Heart right ventricle (tissue), 16 donors: ENCODE data around the gene NHS. TPM values are rescaled to one million over a fixed set of nuclear protein-coding genes. Genes with fewer than 3 reads are reported as not detected.

ENCODE experiments used
- ATAC-seq, 8 donors: fragments of 200-7000 bp; cut with Tn5 transposase; one replicate each; pipeline ENCODE4 v1.9.1; 2020; ENCODE audit warnings: mild to moderate bottlenecking in 8 of 8, moderate library complexity in 8 of 8, moderate number of reproducible peaks in 1 of 8
- DNase-seq, 2 donors: peaks; one replicate each; pipeline ENCODE4 v3.0.0-alpha.2; 2020
- H3K27ac ChIP-seq, 10 donors: fragments of 200-600 bp; sonication (generic) in 2 of 10; one replicate each; pipeline versions ENCODE4 v1.5.0 to v1.8.0; 2020 to 2022; ENCODE audit warnings: mild to moderate bottlenecking in 3 of 10
- H3K27me3 ChIP-seq, 7 donors: fragments of 200-600 bp; one replicate each; pipeline ENCODE4 v1.8.0; 2021 to 2022; ENCODE audit warnings: mild to moderate bottlenecking in 2 of 7
- H3K36me3 ChIP-seq, 9 donors: fragments of 200-600 bp; sonication (generic) in 1 of 9; one replicate each; pipeline versions ENCODE4 v1.5.0 to v1.8.0; 2020 to 2022; ENCODE audit warnings: mild to moderate bottlenecking in 2 of 9
- H3K4me1 ChIP-seq, 9 donors: fragments of 200-600 bp; sonication (generic) in 1 of 9; one replicate each; pipeline versions ENCODE4 v1.5.0 to v1.8.0; 2020 to 2022; ENCODE audit warnings: mild to moderate bottlenecking in 4 of 9
- H3K4me3 ChIP-seq, 10 donors: fragments of 200-600 bp; sonication (generic) in 2 of 10; one replicate each; pipeline versions ENCODE4 v1.5.0 to v1.8.0; 2020 to 2022; ENCODE audit warnings: mild to moderate bottlenecking in 7 of 10, moderate library complexity in 2 of 10
- H3K9me3 ChIP-seq, 11 donors: fragments of 200-600 bp in 10 of 11; sonication (generic) in 2 of 11; one replicate each; pipeline versions ENCODE4 v1.5.0 to v1.8.0; 2013 to 2022; ENCODE audit warnings: mild to moderate bottlenecking in 2 of 11, control low read depth in 1 of 11, moderate library complexity in 1 of 11
- CTCF ChIP-seq, 9 donors: fragments of 200-600 bp; sonication (generic) in 2 of 9; IDR thresholded peaks; one replicate each; pipeline versions ENCODE4 v1.5.0 to v1.8.0; 2021 to 2022; ENCODE audit warnings: antibody characterized with exemption in 9 of 9, mild to moderate bottlenecking in 5 of 9, moderate library complexity in 1 of 9
- WGBS, 2 donors: extraction: QIAGEN DNeasy Blood & Tissue Kit; methylation state at CpG; one replicate each; pipeline ENCODE4 v1.1.7; 2013; ENCODE audit warnings: inconsistent platforms in 1 of 2; 5-methylcytosine and 5-hydroxymethylcytosine counted together
- intact Hi-C, 10 donors: fragments of 100-400 bp; cut with DNase I; formaldehyde crosslinking; loops; one replicate each; pipeline versions ENCODE4 v1.11.1 to v1.14.2; 2022
- polyA plus RNA-seq, 2 donors: library from polyadenylated mRNA; stranded (reverse); fragments of 200-250 nt; gene quantifications; one replicate each; pipeline ENCODE4 v1.2.3, GENCODE V29; 2013
- total RNA-seq, 10 donors: library from RNA; stranded (reverse); fragmentation: NEBNext Ultra II Directional in 3 of 10; extraction: Animal tissue kit (Norgen Biotek cat#: 25700) in 3 of 10; gene quantifications; one replicate each; pipeline versions ENCODE4 v1.2.1 to v1.2.4, GENCODE V29; 2021 to 2023
- donor health status: Arrhythmogenic right ventricular cardiomyopathy.
- donor health status: ischemic (EF 13 %, LVEDD 7.1; RV severe dilation, severe dysfunction).
- donor health status: healthy with polysubstance abuse.
- donor health status: DM: no; HTN: yes; CAD: no.
- donor health status: DM: no; HTN: no; CAD: no.
- donor health status: ischemic (EF 25% LVEDD 6.9; RV normal size, moderate dysfunction).
- donor health status: ischemic (EF 25% LVEDD 5.7; RV mildly dilated, moderate dysfunction).
- donor health status: healthy.
- donor health status: DM: yes; HTN: yes; CAD: no.
- donor health status: Ischemic cardiomyopathy.
- donor health status: ischemic (EF 35%, LVEDD 5.7; RV mildly dilated, moderate dysfunction).
- donor health status: nonischemic (EF 11% LVEDD 7.7; RV severe dilation, severe dysfunction).
- donor health status: DM: yes; HTN: yes; CAD: no.
- donor health status: PGD.
- donor health status: ischemic (EF 29% LVEDD 5.4; RV normal size, mild dysfunction).
- donor health status: nonischemic (EF 23%, LVEDD 6.1; RV moderate dilation, normal function).

NHS gene
- total and polyA plus RNA-seq, 12 donors: 0.20 to 2.7 (median 1.2) TPM

GRCh38 chrX:17767734-17768133, 392.7 kb downstream of the NHS start:
- no peak overlapping the region for H3K27ac ChIP-seq
- no peak for DNase-seq
- H3K9me3 ChIP-seq: no peaks in the 10 kb centered on the region
- peaks cover 0 to 29% (median 0%) of the 10 kb centered on the region in 7 donors for H3K27me3 ChIP-seq
- no peak overlapping the region for H3K4me3 ChIP-seq
- 17 to 39% methylated on average over 1 of the region's 1 CpG for WGBS, 2 donors
- H3K4me1 ChIP-seq: no peaks in the 10 kb centered on the region
- intact Hi-C loops: no loop called here
- ATAC-seq: no peak
- TF ChIP-seq CTCF (IDR thresholded peaks at IDR 0.05): no peak
- H3K36me3 ChIP-seq: no peaks in the 10 kb centered on the region

- ATAC-seq: no peak
- intact Hi-C loops: no loop called here
- H3K9me3 ChIP-seq: no peaks in the 10 kb centered on the region
- DNase-seq: no peak
- WGBS, 2 donors: 74 to 77% methylated on average over 5 of the region's 5 CpGs
- H3K4me3 ChIP-seq: no peak overlapping the region
- no peaks in the 10 kb centered on the region for H3K36me3 ChIP-seq
- H3K27me3 ChIP-seq: peaks cover 0 to 38% (median 0%) of the 10 kb centered on the region in 7 donors
- no peak overlapping the region for H3K27ac ChIP-seq
- no peak for TF ChIP-seq CTCF (IDR thresholded peaks at IDR 0.05)
- no peaks in the 10 kb centered on the region for H3K4me1 ChIP-seq
These were observed 394.0 kb downstream of the NHS start for GRCh38 chrX:17768997-17769396.

GRCh38 chrX:17769701-17770269, 394.8 kb downstream of the NHS start:
- peaks cover 0 to 40% (median 0%) of the 10 kb centered on the region in 7 donors for H3K27me3 ChIP-seq
- H3K36me3 ChIP-seq: no peaks in the 10 kb centered on the region
- TF ChIP-seq CTCF (IDR thresholded peaks at IDR 0.05): no peak
- DNase-seq (no peak), ATAC-seq (no peak)
- WGBS, 2 donors: 54 to 60% methylated on average over 3 of the region's 3 CpGs
- no peak overlapping the region for H3K27ac ChIP-seq
- H3K9me3 ChIP-seq: no peaks in the 10 kb centered on the region
- intact Hi-C loops: no loop called here
- H3K4me1 ChIP-seq: no peaks in the 10 kb centered on the region
- no peak overlapping the region for H3K4me3 ChIP-seq

DNA sequence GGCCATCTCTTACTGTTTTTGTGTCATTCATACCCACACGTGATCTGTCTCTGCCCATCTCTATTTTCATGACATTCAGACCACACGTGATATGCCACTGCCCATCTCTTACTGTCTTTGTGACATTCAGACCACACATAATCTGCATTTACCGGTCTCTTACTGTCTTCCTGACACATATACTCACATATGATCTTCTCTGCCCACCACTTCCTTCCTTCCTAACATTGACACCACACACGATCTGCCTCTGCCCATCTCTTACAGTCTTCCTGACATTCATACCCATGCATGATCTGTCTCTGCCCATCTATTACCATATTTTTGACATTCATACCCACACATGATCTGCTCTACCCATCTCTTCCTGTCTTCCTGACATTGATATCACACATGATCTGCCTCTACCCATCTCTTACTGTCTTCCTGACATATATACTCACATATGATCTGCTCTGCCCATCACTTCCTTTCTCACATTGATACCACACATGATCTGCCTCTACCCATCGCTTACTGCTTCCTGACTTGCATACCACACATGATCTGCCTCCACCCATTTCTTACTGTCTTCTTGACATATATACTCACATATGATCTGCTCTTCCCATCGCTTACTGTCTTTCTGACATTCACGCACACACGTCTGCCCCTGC, 398.3 kb downstream of the NHS start:
- DNase-seq (no peak), ATAC-seq (no peak)
- no peaks in the 10 kb centered on the region for H3K9me3 ChIP-seq
- no peaks in the 10 kb centered on the region for H3K36me3 ChIP-seq
- WGBS, 2 donors: 75 to 78% methylated on average over 8 of the region's 8 CpGs
- H3K27me3 ChIP-seq: peaks cover 0 to 33% (median 0%) of the 10 kb centered on the region in 7 donors
- no peaks in the 10 kb centered on the region for H3K4me1 ChIP-seq
- no peak overlapping the region for H3K27ac ChIP-seq
- H3K4me3 ChIP-seq: no peak overlapping the region
- intact Hi-C loops: no loop called here
- TF ChIP-seq CTCF (IDR thresholded peaks at IDR 0.05): no peak
